Forelimb muscle (tissue), 1 donor: ENCODE results near the gene MAP3K20. TPM values are rescaled to one million over a fixed set of nuclear protein-coding genes. Genes with fewer than 3 reads are reported as not detected.
"Not testable (repeated sequence)": the region's sequence is repeated elsewhere in the genome, so short reads cannot be mapped to it uniquely, and the experiment has no call there.

Experiments used
- DNase-seq: peaks from one replicate; pipeline ENCODE4 v3.0.0-alpha.2; 2013; ENCODE audit warnings: low read depth
- polyA plus RNA-seq: library from polyadenylated mRNA; unstranded; fragments of 120-200 nt; gene quantifications from one replicate; pipeline ENCODE4 v1.2.1, GENCODE V29; 2013; ENCODE audit not compliant: insufficient read length

Gene MAP3K20
- polyA plus RNA-seq, 1 donor, result 103 TPM

DNA sequence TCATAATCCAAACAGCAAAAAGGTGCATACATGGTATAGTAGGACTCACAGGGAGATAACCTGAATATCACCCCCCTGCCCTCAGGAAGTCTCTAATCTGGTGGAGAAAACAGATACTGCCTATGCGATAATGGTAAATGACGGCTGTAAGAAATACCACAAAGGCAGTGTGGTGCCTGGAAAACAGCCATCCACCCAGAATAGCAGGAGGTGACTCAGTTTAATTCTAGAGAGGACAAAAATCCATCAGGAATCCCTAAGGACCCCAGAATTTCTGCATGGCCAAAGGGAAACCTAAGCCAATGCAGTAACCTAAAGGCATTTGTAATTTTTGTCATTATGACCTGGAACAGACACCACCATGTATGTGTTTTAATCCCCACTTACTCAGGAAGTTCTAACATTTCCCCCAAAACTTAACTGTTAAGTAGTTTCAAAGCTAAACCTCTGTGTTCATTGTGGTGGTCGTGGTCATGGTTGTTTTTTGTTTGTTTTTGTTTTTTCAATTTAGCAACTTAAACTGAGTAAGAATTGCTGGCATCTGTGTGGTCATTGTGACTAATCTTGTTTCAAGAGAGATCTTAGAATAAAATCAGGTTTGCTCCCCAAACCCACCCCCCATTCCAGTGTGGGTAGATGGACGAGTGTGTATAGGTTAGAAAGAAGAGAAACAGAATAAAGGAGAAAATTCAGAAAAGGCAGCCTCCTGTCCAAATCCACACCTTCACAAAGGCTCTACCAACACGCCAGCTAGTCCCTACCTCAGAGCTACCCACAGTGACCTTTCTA lies 157.5 kb downstream of the MAP3K20 start:
- DNase-seq, result no peak

DNA sequence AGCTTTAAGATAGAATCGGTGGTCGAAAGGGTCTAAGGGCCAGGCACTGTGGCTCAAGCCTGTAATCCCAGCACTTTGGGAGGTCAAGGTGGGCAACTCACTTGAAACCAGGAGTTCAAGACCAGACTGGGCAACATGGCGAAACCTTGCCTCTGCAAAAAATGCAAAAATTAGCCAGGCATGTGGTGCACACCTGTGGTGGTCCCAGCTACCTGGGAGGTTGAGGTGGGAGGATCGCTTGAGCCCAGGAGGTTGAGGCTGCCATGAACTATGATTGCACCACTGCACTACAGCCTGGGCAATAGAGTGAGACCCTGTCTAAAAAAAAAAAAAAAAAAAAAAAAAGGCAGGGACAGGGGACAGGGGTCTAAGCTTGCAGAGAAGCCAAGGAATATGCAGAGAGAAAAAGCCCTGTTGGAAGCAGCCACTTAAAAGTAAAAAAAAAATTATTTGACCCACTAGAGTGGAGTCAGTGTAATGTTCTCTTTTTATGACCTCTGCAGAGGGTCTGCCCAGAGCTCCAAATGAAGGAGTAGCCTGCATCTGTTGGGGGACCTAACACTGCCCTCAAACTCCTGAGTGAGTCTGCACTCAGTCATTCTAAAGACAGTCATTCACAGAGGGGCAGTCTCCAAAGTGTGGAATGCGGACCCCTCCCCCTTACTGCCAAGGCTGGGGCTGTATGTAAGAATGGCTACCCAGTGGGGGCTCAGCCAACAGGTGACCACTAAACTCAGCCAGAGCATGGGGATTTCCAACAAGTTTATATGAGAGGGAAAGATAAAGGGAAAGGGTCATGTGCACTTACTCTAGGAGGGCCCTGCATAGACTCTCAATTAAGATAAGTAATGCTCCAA lies 160.5 kb downstream of the MAP3K20 start:
- no peak for DNase-seq

DNA sequence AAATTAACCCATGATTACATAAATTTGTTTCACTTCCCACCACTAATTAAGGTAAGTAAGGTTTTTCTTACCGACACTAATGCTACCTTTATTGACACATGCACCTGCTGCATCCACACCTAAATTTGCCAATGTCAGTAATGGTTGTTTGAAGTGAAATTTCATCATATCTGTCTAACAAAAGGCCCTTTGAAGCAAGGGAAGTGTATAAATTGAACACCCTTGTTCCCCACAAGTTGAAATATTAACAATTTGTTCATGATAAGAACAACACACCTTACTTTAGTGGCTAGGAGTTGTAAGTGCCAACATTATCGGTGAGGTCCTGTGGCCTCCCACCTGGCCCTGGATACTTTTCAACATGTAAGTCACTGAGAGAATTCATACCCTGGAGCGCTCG lies 162.7 kb downstream of the MAP3K20 start:
- no peak for DNase-seq

- no peak for DNase-seq
These were observed 163.2 kb downstream of the MAP3K20 start for GRCh38 chr2:173238831-173239230.

DNA sequence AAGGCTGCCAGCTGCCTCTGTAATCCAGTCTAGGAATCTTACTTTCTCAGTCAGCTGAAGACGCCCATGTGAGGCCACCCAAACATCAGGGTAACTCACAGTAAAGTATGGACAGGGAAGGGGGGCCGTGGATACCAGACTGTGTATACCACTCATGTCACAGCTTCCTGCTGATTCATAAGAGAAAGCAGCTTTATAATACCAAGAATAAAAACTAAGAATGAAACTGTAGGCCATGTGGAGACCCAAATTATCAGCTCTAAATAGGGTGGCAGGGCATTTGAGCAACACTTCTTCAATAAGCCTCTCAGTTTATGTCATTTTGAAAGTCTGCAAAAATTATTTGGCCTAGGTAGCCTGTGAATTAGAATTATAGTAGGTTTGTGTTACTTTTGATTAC lies 164.0 kb downstream of the MAP3K20 start:
- DNase-seq, result no peak

DNA sequence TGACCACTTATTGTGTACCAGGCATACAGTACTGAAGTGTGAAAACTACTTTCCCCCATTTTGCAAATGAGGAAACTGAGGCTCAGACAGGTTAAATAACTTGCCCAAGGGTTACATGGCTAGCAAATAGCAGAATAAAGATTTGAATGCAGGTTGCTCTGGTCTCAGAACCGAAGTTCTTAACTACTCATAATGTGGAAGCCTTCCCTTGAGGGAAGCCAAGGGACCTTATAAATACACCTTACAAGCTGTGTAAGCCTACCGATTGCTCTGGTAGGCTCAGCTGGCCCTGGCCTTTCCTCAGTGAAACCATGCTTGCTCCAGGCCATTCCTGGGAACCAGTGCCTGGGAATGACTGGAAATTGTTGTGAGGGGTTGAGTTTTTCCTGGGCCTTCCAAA lies 164.4 kb downstream of the MAP3K20 start:
- no peak for DNase-seq

GRCh38 chr2:173241643-173242042 lies 166.0 kb downstream of the MAP3K20 start:
- DNase-seq, result no peak

GRCh38 chr2:173247156-173247555 lies 171.5 kb downstream of the MAP3K20 start:
- DNase-seq, result no peak

DNA sequence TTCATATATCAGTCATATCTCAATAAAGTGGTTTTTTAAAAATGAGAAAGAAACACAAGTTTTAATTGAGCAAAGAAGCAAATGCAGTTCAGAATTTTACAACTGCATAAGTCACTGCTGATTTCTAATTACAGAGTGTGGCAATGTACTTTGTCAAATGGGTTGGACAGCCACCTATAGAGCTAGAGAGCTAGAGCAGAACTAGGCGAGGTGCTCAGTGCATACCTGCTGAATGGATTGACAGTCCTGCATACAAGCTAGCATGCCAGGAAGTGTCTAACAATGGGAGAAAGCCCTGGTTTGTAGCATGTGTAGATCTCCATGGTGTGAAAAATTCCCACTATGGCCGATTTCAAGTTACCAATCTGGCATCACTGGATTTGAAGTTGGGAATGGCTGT lies 172.7 kb downstream of the MAP3K20 start:
- no peak for DNase-seq

DNA sequence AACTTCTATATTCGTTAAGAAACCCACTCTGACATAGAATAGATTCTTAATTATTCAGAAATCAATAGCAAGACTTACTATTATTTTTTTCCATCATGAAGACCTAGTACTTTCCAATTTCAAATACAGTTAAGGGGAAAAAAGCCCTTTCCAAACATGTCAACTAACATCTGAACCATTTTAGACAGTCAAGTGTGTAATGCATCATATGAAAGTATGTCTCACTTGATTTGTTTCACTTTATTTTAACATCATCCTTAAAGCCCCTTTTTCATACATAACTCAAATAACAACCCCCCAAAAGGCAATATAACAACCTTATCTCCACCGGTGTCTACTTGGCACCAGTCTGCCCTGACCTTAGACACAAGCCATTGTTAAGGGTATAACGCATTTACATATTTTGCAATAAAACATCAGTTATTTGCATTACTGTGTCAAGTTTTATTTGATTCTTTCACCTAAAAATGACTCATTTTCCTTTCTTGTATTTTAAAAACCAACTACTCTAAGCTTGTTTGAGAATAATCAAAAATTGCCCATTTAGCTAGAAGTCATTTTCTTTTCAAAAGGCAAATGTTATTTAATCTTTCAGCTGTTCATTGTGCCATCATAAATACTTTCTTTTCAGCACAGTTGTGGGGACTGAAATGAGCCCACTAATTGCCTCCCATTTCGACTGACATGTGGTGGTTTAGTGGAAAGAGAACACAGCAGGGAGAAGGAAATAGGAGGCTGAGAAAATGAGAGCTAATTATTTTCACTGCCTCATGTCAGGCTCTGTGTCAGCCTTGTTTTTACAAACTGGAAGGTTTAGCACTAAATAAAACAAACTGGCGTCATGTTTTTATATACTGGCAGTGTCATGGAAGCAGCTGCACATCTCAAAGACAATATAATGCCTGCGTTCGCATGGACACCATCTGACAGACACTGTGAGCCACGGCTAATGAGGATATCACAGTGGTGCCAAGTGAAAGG lies 174.3 kb downstream of the MAP3K20 start:
- DNase-seq, result no peak

DNA sequence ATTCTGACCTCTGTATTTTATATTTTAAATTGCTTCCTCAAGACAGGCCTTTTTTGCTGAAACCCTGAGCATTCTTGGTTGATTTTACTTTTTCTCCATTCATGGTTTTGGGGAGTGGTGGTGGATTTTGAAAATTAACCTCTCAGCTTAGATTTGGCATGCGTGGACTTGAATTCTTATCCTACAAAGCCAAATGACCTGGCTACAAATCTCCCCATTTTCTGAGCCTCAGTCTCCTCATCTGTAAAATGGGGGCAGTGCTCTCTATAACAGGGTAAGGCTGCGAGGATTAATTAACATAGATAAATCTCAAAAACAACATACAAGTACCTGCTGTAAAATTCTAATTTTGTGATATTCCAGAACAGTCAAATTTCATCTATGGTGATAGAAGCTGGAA lies 175.6 kb downstream of the MAP3K20 start:
- DNase-seq, result no peak

DNA sequence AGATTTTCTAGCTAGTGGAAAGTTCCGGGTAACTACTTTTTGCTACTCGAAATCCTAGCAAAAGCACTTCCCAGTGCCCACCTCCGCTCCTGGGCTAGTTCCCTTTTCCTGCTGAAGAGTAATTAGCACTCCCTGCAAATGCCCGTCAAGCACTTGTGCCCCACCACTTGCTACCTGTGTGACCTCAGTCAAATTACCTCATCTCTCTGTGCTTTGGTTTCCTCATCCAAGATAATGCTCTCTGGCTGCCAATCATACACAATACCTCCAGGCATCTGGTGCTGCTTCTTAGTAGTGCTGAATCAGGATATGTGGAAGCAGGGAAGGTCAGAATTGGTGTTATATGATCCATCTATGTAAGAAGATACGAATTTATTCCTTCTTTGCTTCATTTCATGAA lies 176.9 kb downstream of the MAP3K20 start:
- no peak for DNase-seq

GRCh38 chr2:173254659-173255058 lies 179.0 kb downstream of the MAP3K20 start:
- no peak for DNase-seq

GRCh38 chr2:173258701-173259100 lies 183.1 kb downstream of the MAP3K20 start:
- DNase-seq, result no peak

GRCh38 chr2:173262356-173262755 lies 186.7 kb downstream of the MAP3K20 start:
- DNase-seq, result not testable (repeated sequence)

GRCh38 chr2:173264151-173264550 lies 188.5 kb downstream of the MAP3K20 start:
- DNase-seq, result no peak

GRCh38 chr2:173264603-173265366 lies 189.1 kb downstream of the MAP3K20 start:
- no peak for DNase-seq

DNA sequence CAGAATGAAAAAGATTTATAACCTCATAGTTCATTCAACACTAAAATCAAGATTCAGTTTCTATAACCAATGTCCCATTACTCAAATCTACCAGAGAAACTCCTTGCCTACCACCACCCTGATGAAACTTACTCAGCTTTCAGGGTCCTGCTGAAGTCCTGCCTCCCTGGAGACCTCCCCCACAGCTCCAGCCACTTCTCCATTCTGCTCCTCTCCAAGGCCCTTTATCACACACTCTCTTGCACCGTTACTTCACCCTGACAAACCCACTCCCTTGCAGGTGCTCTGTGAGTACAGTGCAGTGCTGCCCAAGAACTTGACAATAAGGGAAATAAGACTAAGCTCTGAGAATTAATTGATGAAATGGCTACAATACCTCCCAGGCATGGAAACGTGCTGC lies 195.5 kb downstream of the MAP3K20 start:
- DNase-seq, result no peak

- DNase-seq, result no peak
These were observed 196.2 kb downstream of the MAP3K20 start for GRCh38 chr2:173271825-173272224.

- no peak for DNase-seq
These were observed 197.2 kb downstream of the MAP3K20 start for GRCh38 chr2:173272849-173273248.
